Activated naive CD4-positive, alpha-beta T cell treated with anti-CD3 and anti-CD28 coated beads, Interleukin-2, amount 50 U/mL, for 24 hours (primary cell): ENCODE data around the gene SPRED2.

Source experiments
- H3K27ac Mint-ChIP-seq: one replicate; pipeline ENCODE4 v1.8.0; 2021; ENCODE audit warnings: mild to moderate bottlenecking, mixed read lengths
- H3K27me3 Mint-ChIP-seq: one replicate; pipeline ENCODE4 v1.8.0; 2021; ENCODE audit warnings: mixed read lengths
- H3K36me3 Mint-ChIP-seq: one replicate; pipeline ENCODE4 v1.8.0; 2021; ENCODE audit warnings: mixed read lengths
- H3K4me1 Mint-ChIP-seq: one replicate; pipeline ENCODE4 v1.8.0; 2021; ENCODE audit warnings: mixed read lengths
- H3K4me3 Mint-ChIP-seq: one replicate; pipeline ENCODE4 v1.8.0; 2021; ENCODE audit warnings: mild to moderate bottlenecking, mixed read lengths
- H3K9me3 Mint-ChIP-seq: one replicate; pipeline ENCODE4 v1.8.0; 2021; ENCODE audit warnings: mixed read lengths

The SPRED2 gene

GRCh38 chr2:65357095-65357958 is 75.1 kb downstream of the SPRED2 start:
- Mint-ChIP-seq H3K27me3 (no peaks in the 10 kb centered on the region), H3K4me3 (no peak overlapping the region), H3K9me3 (no peaks in the 10 kb centered on the region), H3K4me1 (peaks cover 15% of the 10 kb centered on the region), H3K36me3 (no peaks in the 10 kb centered on the region), H3K27ac (no peak overlapping the region)

- H3K27ac Mint-ChIP-seq: no peak overlapping the region
- peaks cover 16% of the 10 kb centered on the region for H3K4me1 Mint-ChIP-seq
- H3K36me3 Mint-ChIP-seq: no peaks in the 10 kb centered on the region
- H3K9me3 Mint-ChIP-seq: no peaks in the 10 kb centered on the region
- no peak overlapping the region for H3K4me3 Mint-ChIP-seq
- no peaks in the 10 kb centered on the region for H3K27me3 Mint-ChIP-seq
Observed at GRCh38 chr2:65355186-65355831, 77.1 kb downstream of the SPRED2 start.

- Mint-ChIP-seq H3K4me3 (no peak overlapping the region), H3K9me3 (no peaks in the 10 kb centered on the region), H3K27me3 (no peaks in the 10 kb centered on the region), H3K36me3 (no peaks in the 10 kb centered on the region), H3K27ac (no peak overlapping the region), H3K4me1 (peaks cover 16% of the 10 kb centered on the region)
Observed at GRCh38 chr2:65354773-65355172, 77.6 kb downstream of the SPRED2 start.

GRCh38 chr2:65353927-65354326 is 78.5 kb downstream of the SPRED2 start:
- Mint-ChIP-seq H3K27ac (no peak overlapping the region), H3K9me3 (no peaks in the 10 kb centered on the region), H3K36me3 (no peaks in the 10 kb centered on the region), H3K4me3 (no peak overlapping the region), H3K27me3 (no peaks in the 10 kb centered on the region), H3K4me1 (peaks cover 16% of the 10 kb centered on the region)

GRCh38 chr2:65353046-65353445 is 79.4 kb downstream of the SPRED2 start:
- Mint-ChIP-seq H3K36me3 (peaks cover 2% of the 10 kb centered on the region), H3K4me1 (peaks cover 13% of the 10 kb centered on the region), H3K9me3 (no peaks in the 10 kb centered on the region)

GRCh38 chr2:65351948-65352595 is 80.3 kb downstream of the SPRED2 start:
- H3K27ac Mint-ChIP-seq: no peak overlapping the region
- H3K4me3 Mint-ChIP-seq: no peak overlapping the region
- H3K36me3 Mint-ChIP-seq: peaks cover 4% of the 10 kb centered on the region

More at GRCh38 chr2:65353046-65353445, 79.4 kb downstream of the SPRED2 start:
- no peak overlapping the region for H3K4me3 Mint-ChIP-seq
- no peak overlapping the region for H3K27ac Mint-ChIP-seq
- no peaks in the 10 kb centered on the region for H3K27me3 Mint-ChIP-seq

GRCh38 chr2:65351234-65351947 is 81.0 kb downstream of the SPRED2 start:
- Mint-ChIP-seq H3K27ac (no peak overlapping the region), H3K9me3 (no peaks in the 10 kb centered on the region), H3K4me3 (no peak overlapping the region), H3K27me3 (no peaks in the 10 kb centered on the region), H3K4me1 (peaks cover 4% of the 10 kb centered on the region), H3K36me3 (peaks cover 5% of the 10 kb centered on the region)

More at GRCh38 chr2:65351948-65352595, 80.3 kb downstream of the SPRED2 start:
- H3K4me1 Mint-ChIP-seq: peaks cover 4% of the 10 kb centered on the region
- H3K27me3 Mint-ChIP-seq: no peaks in the 10 kb centered on the region
- no peaks in the 10 kb centered on the region for H3K9me3 Mint-ChIP-seq

- no peaks in the 10 kb centered on the region for H3K27me3 Mint-ChIP-seq
- H3K27ac Mint-ChIP-seq: no peak overlapping the region
- H3K4me3 Mint-ChIP-seq: no peak overlapping the region
- peaks cover 4% of the 10 kb centered on the region for H3K4me1 Mint-ChIP-seq
- H3K9me3 Mint-ChIP-seq: no peaks in the 10 kb centered on the region
- peaks cover 5% of the 10 kb centered on the region for H3K36me3 Mint-ChIP-seq
Observed at GRCh38 chr2:65350651-65351056, 81.7 kb downstream of the SPRED2 start.

GRCh38 chr2:65349863-65350262 is 82.5 kb downstream of the SPRED2 start:
- H3K4me1 Mint-ChIP-seq: peaks cover 4% of the 10 kb centered on the region
- peaks cover 5% of the 10 kb centered on the region for H3K36me3 Mint-ChIP-seq
- H3K9me3 Mint-ChIP-seq: no peaks in the 10 kb centered on the region
- no peak overlapping the region for H3K4me3 Mint-ChIP-seq
- no peak overlapping the region for H3K27ac Mint-ChIP-seq
- H3K27me3 Mint-ChIP-seq: no peaks in the 10 kb centered on the region

GRCh38 chr2:65347913-65348312 is 84.5 kb downstream of the SPRED2 start:
- Mint-ChIP-seq H3K27me3 (no peaks in the 10 kb centered on the region), H3K4me3 (no peak overlapping the region), H3K27ac (no peak overlapping the region), H3K4me1 (peaks cover 4% of the 10 kb centered on the region), H3K9me3 (no peaks in the 10 kb centered on the region), H3K36me3 (peaks cover 5% of the 10 kb centered on the region)

- Mint-ChIP-seq H3K27me3 (no peaks in the 10 kb centered on the region), H3K27ac (no peak overlapping the region), H3K9me3 (no peaks in the 10 kb centered on the region), H3K4me3 (no peak overlapping the region), H3K4me1 (no peaks in the 10 kb centered on the region), H3K36me3 (peaks cover 5% of the 10 kb centered on the region)
Observed at GRCh38 chr2:65345631-65346030, 86.8 kb downstream of the SPRED2 start.

- peaks cover 5% of the 10 kb centered on the region for H3K36me3 Mint-ChIP-seq
- no peak overlapping the region for H3K4me3 Mint-ChIP-seq
- no peaks in the 10 kb centered on the region for H3K27me3 Mint-ChIP-seq
- H3K4me1 Mint-ChIP-seq: no peaks in the 10 kb centered on the region
- H3K27ac Mint-ChIP-seq: no peak overlapping the region
- no peaks in the 10 kb centered on the region for H3K9me3 Mint-ChIP-seq
Observed at GRCh38 chr2:65344689-65345088, 87.7 kb downstream of the SPRED2 start.

- Mint-ChIP-seq H3K36me3 (peaks cover 5% of the 10 kb centered on the region), H3K27me3 (no peaks in the 10 kb centered on the region), H3K27ac (no peak overlapping the region), H3K4me1 (no peaks in the 10 kb centered on the region), H3K9me3 (no peaks in the 10 kb centered on the region), H3K4me3 (no peak overlapping the region)
Observed at GRCh38 chr2:65344182-65344581, 88.2 kb downstream of the SPRED2 start.

GRCh38 chr2:65343386-65343785 is 89.0 kb downstream of the SPRED2 start:
- Mint-ChIP-seq H3K4me1 (no peaks in the 10 kb centered on the region), H3K27me3 (no peaks in the 10 kb centered on the region), H3K4me3 (no peak overlapping the region), H3K9me3 (no peaks in the 10 kb centered on the region), H3K27ac (no peak overlapping the region), H3K36me3 (peaks cover 5% of the 10 kb centered on the region)

- no peak overlapping the region for H3K27ac Mint-ChIP-seq
- H3K36me3 Mint-ChIP-seq: no peaks in the 10 kb centered on the region
- H3K4me3 Mint-ChIP-seq: no peak overlapping the region
- no peaks in the 10 kb centered on the region for H3K9me3 Mint-ChIP-seq
- H3K4me1 Mint-ChIP-seq: no peaks in the 10 kb centered on the region
- no peaks in the 10 kb centered on the region for H3K27me3 Mint-ChIP-seq
Observed at GRCh38 chr2:65340898-65341681, 91.3 kb downstream of the SPRED2 start.
